SK-N-SH (cell line): ENCODE data around the gene MTERF4. TPM values are rescaled to one million over a fixed set of nuclear protein-coding genes. Genes with fewer than 3 reads are reported as not detected.

Source experiments
- CTCF ChIA-PET: fragments of 300-600, 350-600 bp; formaldehyde crosslinking; extraction: SDS; loops from one replicate; lab custom pipeline; 2021; lab: Yijun Ruan, JAX
- POLR2A ChIA-PET: fragments of 350-600 bp; sonication (Branson Sonifier 250); formaldehyde crosslinking; extraction: SDS; loops from one replicate; lab custom pipeline; 2020; ENCODE audit warnings: antibody characterized with exemption, inconsistent platforms; lab: Yijun Ruan, JAX
- DNase-seq: peaks from one replicate; pipeline ENCODE4 v3.0.0; 2012
- H2AFZ ChIP-seq: fragments of 200-600 bp; sonication (generic); 2 replicates; pipeline ENCODE4 v1.8.1; 2016; ENCODE audit warnings: antibody characterized with exemption, mild to moderate bottlenecking, low read depth
- H3F3A ChIP-seq: fragments of 200-600 bp; sonication (generic); replicated peaks from 2 replicates; pipeline ENCODE3; 2016; ENCODE audit warnings: antibody characterized with exemption, mild to moderate bottlenecking; ENCODE audit not compliant: insufficient read depth
- H3K27ac ChIP-seq, 2 experiments: fragments of 200-500 bp in 1 of 2; fragments of 200-600 bp in 1 of 2; sonication (Bioruptor generic) in 1 of 2; sonication (generic), shearing (Covaris generic) in 1 of 2; 2 replicates each; pipeline versions ENCODE4 v1.5.1 to v1.6.1; 2014 to 2016; ENCODE audit warnings: low read depth in 2 of 2, inconsistent platforms in 1 of 2, low read length in 1 of 2, mild to moderate bottlenecking in 1 of 2, mixed read lengths in 1 of 2
- H3K27me3 ChIP-seq: fragments of 200-600 bp; sonication (generic), shearing (Covaris generic); 2 replicates; pipeline ENCODE4 v1.6.1; 2016; ENCODE audit warnings: mixed run types; ENCODE audit not compliant: insufficient read depth
- H3K36me3 ChIP-seq, 2 experiments: fragments of 200-500 bp in 1 of 2; fragments of 200-600 bp in 1 of 2; sonication (Bioruptor generic) in 1 of 2; sonication (generic) in 1 of 2; replicated peaks in 1 of 2; 2 replicates each; pipeline versions ENCODE3 to v1.5.1; 2014 to 2016; ENCODE audit warnings: low read length in 1 of 2, mild to moderate bottlenecking in 1 of 2; ENCODE audit not compliant: insufficient read depth in 2 of 2, control insufficient read depth in 1 of 2
- H3K4me1 ChIP-seq, 2 experiments: fragments of 200-500 bp in 1 of 2; fragments of 200-600 bp in 1 of 2; sonication (Bioruptor generic) in 1 of 2; sonication (generic), shearing (Covaris generic) in 1 of 2; 2 replicates each; pipeline versions ENCODE4 v1.5.1 to v1.6.1; 2014 to 2016; ENCODE audit warnings: low read depth in 1 of 2, low read length in 1 of 2, mixed run types in 1 of 2; ENCODE audit not compliant: insufficient read depth in 2 of 2, control insufficient read depth in 1 of 2
- H3K4me2 ChIP-seq: fragments of 200-600 bp; sonication (generic), shearing (Covaris generic); 2 replicates; pipeline ENCODE4 v1.6.1; 2017; ENCODE audit warnings: mixed run types
- H3K4me3 ChIP-seq, 2 experiments: fragments of 200-500 bp in 1 of 2; fragments of 200-600 bp in 1 of 2; sonication (Bioruptor generic) in 1 of 2; sonication (generic), shearing (Covaris generic) in 1 of 2; 2 replicates each; pipeline versions ENCODE4 v1.5.1 to v1.8.1; 2014 to 2016; ENCODE audit warnings: low read depth in 2 of 2, inconsistent platforms in 1 of 2, low read length in 1 of 2, mild to moderate bottlenecking in 1 of 2, mixed read lengths in 1 of 2, moderate library complexity in 1 of 2
- H3K79me2 ChIP-seq: fragments of 200-600 bp; sonication (generic); 2 replicates; pipeline ENCODE4 v1.8.1; 2017; ENCODE audit warnings: mild to moderate bottlenecking; ENCODE audit not compliant: insufficient read depth
- H3K9ac ChIP-seq: fragments of 200-600 bp; sonication (generic); 2 replicates; pipeline ENCODE4 v1.6.1; 2017; ENCODE audit warnings: mixed run types
- H3K9me2 ChIP-seq: fragments of 200-600 bp; sonication (generic); 2 replicates; pipeline ENCODE4 v1.6.1; 2017; ENCODE audit warnings: mixed run types
- H3K9me3 ChIP-seq: fragments of 200-600 bp; sonication (generic); 2 replicates; pipeline ENCODE4 v1.6.1; 2017; ENCODE audit warnings: mixed run types, mild to moderate bottlenecking, moderate library complexity
- H4K20me1 ChIP-seq: fragments of 200-600 bp; sonication (generic); 2 replicates; pipeline ENCODE4 v1.6.1; 2017; ENCODE audit warnings: mild to moderate bottlenecking, mixed run types; ENCODE audit not compliant: insufficient read depth
- EP300 ChIP-seq, 2 experiments: IDR thresholded peaks; 2 replicates each; pipeline versions ENCODE4 v1.4.0 to v1.6.1; 2012; ENCODE audit warnings: borderline replicate concordance in 1 of 2, low read depth in 1 of 2, low read length in 1 of 2
- EZH2phosphoT487 ChIP-seq: fragments of 200-600 bp; sonication (generic); IDR thresholded peaks from 2 replicates; pipeline ENCODE4 v1.6.1; 2017; ENCODE audit warnings: low read depth, mixed run types, mild to moderate bottlenecking, antibody characterized with exemption, moderate library complexity, borderline replicate concordance
- FOSL2 ChIP-seq: IDR thresholded peaks from 2 replicates; pipeline ENCODE4 v1.4.0; 2012; ENCODE audit warnings: low read depth, mild to moderate bottlenecking, moderate library complexity, borderline replicate concordance
- FOXJ3 ChIP-seq: sonication (generic); formaldehyde crosslinking; IDR thresholded peaks from 2 replicates; pipeline ENCODE4 v1.5.1; 2020; ENCODE audit warnings: mild to moderate bottlenecking, missing genetic modification reagents
- GATA2 ChIP-seq: sonication (generic); formaldehyde crosslinking; IDR thresholded peaks from 2 replicates; pipeline ENCODE4 v1.5.0; 2020; ENCODE audit warnings: mild to moderate bottlenecking, missing genetic modification reagents
- MEF2A ChIP-seq: IDR thresholded peaks from 2 replicates; pipeline ENCODE4 v1.4.0; 2012; ENCODE audit warnings: low read depth, borderline replicate concordance
- NFIC ChIP-seq: IDR thresholded peaks from 2 replicates; pipeline ENCODE4 v1.4.0; 2012; ENCODE audit warnings: borderline replicate concordance
- NRF1 ChIP-seq: IDR thresholded peaks from 2 replicates; pipeline ENCODE4 v1.6.1; 2012; ENCODE audit warnings: low read depth, mild to moderate bottlenecking, low read length
- PBX3 ChIP-seq: IDR thresholded peaks from 2 replicates; pipeline ENCODE4; 2012
- POLR2AphosphoS5 ChIP-seq: IDR thresholded peaks from 2 replicates; pipeline ENCODE4 v1.6.1; 2012; ENCODE audit warnings: low read depth, low read length
- RAD21 ChIP-seq: IDR thresholded peaks from 2 replicates; pipeline ENCODE4 v1.6.1; 2012; ENCODE audit warnings: mild to moderate bottlenecking, low read length
- RFX5 ChIP-seq: IDR thresholded peaks from 2 replicates; pipeline ENCODE4 v1.6.1; 2012; ENCODE audit warnings: mild to moderate bottlenecking, improper control_type of control experiment, low read length
- SIN3A ChIP-seq: IDR thresholded peaks from 2 replicates; pipeline ENCODE4 v1.6.1; 2012; ENCODE audit warnings: low read depth, mild to moderate bottlenecking, low read length, moderate library complexity, borderline replicate concordance
- TEAD4 ChIP-seq: IDR thresholded peaks from 2 replicates; pipeline ENCODE4 v1.4.0; 2012; ENCODE audit warnings: mild to moderate bottlenecking, borderline replicate concordance; ENCODE audit not compliant: insufficient read depth
- USF1 ChIP-seq: IDR thresholded peaks from 2 replicates; pipeline ENCODE4 v1.4.0; 2012; ENCODE audit warnings: low read depth, borderline replicate concordance
- USF2 ChIP-seq: fragments of 150-350 bp; IDR thresholded peaks from 2 replicates; pipeline ENCODE4 v1.6.1; 2017; ENCODE audit warnings: antibody characterized with exemption, low read length, low read depth, borderline replicate concordance
- YY1 ChIP-seq: IDR thresholded peaks from 2 replicates; pipeline ENCODE4 v1.4.0; 2012; ENCODE audit warnings: low read depth, mild to moderate bottlenecking
- WGBS: methylation state at CpG from one replicate; pipeline ENCODE4 v1.1.6; 2017; ENCODE audit warnings: low lambda C conversion rate; 5-methylcytosine and 5-hydroxymethylcytosine counted together
- polyA plus RNA-seq, 3 experiments: library from polyadenylated mRNA; depleted of rRNA; stranded (reverse); fragments of >200 nt; gene quantifications; 2 replicates each; pipeline ENCODE4 v1.2.3, GENCODE V29; 2012

The MTERF4 gene
- polyA plus RNA-seq, 1 of the 3 experiments (the other 2 are of a cell fraction) = 31.0 TPM

- no peak for TF ChIP-seq USF2
Observed at GRCh38 chr2:241132538-241133435, 30.7 kb upstream of the MTERF4 start (continued).

- DNase-seq = no peak
- H3K27ac ChIP-seq = no peak overlapping the region
- CTCF ChIA-PET = interaction anchor here (1.6 kb wide), 1 partner anchor 21 kb away, joined by 4 read pairs; no protein-coding TSS in a partner anchor
- no peaks in the 10 kb centered on the region for H3K9me3 ChIP-seq
- POLR2A ChIA-PET = no interaction called here
- H3K9me2 ChIP-seq = no peaks in the 10 kb centered on the region
- H4K20me1 ChIP-seq = no peaks in the 10 kb centered on the region
- no peak overlapping the region for H3K4me3 ChIP-seq
- H3K4me1 ChIP-seq = no peaks in the 10 kb centered on the region
- no peaks in the 10 kb centered on the region for H3K27me3 ChIP-seq
- no peak overlapping the region for H3K4me2 ChIP-seq
- no peak overlapping the region for H2AFZ ChIP-seq
- H3K79me2 ChIP-seq = no peaks in the 10 kb centered on the region
- no peak overlapping the region for H3K9ac ChIP-seq
- 93% methylated on average over 7 of the region's 7 CpGs for WGBS
- no peaks in the 10 kb centered on the region for H3F3A ChIP-seq
- TF ChIP-seq RFX5 (no peak), EZH2phosphoT487 (no peak), FOSL2 (no peak), TEAD4 (no peak), NRF1 (no peak), POLR2AphosphoS5 (no peak), RAD21 (no peak), USF1 (no peak), EP300 (IDR thresholded peaks at IDR 0.05; ENCODE audit: borderline replicate concordance in 1 of 2, low read depth in 1 of 2, low read length in 1 of 2) (no peak), NFIC (no peak), MEF2A (no peak), PBX3 (no peak), GATA2 (no peak), YY1 (no peak), FOXJ3 (CRISPR knock-in tag) (no peak), SIN3A (no peak)
- no peaks in the 10 kb centered on the region for H3K36me3 ChIP-seq
Observed at GRCh38 chr2:241131531-241131930, 29.4 kb upstream of the MTERF4 start.
